Adipose tissue (tissue), 3 donors: Measurements from ENCODE around the gene VPS9D1. TPM values are rescaled to one million over a fixed set of nuclear protein-coding genes. Genes with fewer than 3 reads are reported as not detected.
"Not testable (repeated sequence)": the region's sequence is repeated elsewhere in the genome, so short reads cannot be mapped to it uniquely, and the experiment has no call there.

ENCODE experiments used
- H3K27ac ChIP-seq: one replicate; pipeline ENCODE4 v1.5.1; 2013; ENCODE audit warnings: low read depth, low read length
- WGBS, 3 donors: extraction: QIAGEN DNeasy Blood & Tissue Kit; methylation state at CpG; one replicate each; pipeline ENCODE4 v1.1.7; 2013; 5-methylcytosine and 5-hydroxymethylcytosine counted together
- polyA plus RNA-seq, 3 donors: library from polyadenylated mRNA; stranded (reverse); fragments of 200-250 nt; gene quantifications; one replicate each; pipeline ENCODE4 v1.2.3, GENCODE V29; 2013
- donor health status: healthy with polysubstance abuse.
- donor health status: Bipolar disorder and iron deficiency.
- donor health status: healthy.

Gene VPS9D1
- polyA plus RNA-seq, 3 donors: 5.9 to 19.8 (median 17.3) TPM

- 60 to 67% (median 62%) methylated on average over 18 of the region's 18 CpGs for WGBS, 3 donors
- not testable (repeated sequence) for H3K27ac ChIP-seq
Observed at GRCh38 chr16:89699629-89700099, 21.0 kb downstream of the VPS9D1 start.

DNA sequence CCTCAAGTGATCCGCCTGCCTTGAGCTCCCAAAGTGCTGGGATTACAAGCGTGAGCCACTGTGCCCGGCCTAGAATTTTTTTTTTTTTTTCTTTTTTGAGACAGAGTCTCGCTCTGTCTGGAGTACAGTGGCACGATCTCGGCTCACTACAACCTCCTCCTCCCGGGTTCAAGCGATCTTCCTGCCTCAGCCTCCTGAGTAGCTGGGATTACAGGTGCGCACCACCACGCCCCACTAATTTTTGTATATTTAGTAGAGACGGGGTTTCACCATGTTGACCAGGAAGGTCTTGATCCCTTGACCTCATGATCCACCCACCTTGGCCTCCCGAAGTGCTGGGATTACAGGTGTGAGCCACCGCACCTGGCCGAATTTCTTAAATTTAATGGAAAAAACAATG is 22.0 kb downstream of the VPS9D1 start:
- WGBS, 3 donors: 96 to 98% (median 98%) methylated on average over 13 to 14 of the region's 14 CpGs
- not testable (repeated sequence) for H3K27ac ChIP-seq

DNA sequence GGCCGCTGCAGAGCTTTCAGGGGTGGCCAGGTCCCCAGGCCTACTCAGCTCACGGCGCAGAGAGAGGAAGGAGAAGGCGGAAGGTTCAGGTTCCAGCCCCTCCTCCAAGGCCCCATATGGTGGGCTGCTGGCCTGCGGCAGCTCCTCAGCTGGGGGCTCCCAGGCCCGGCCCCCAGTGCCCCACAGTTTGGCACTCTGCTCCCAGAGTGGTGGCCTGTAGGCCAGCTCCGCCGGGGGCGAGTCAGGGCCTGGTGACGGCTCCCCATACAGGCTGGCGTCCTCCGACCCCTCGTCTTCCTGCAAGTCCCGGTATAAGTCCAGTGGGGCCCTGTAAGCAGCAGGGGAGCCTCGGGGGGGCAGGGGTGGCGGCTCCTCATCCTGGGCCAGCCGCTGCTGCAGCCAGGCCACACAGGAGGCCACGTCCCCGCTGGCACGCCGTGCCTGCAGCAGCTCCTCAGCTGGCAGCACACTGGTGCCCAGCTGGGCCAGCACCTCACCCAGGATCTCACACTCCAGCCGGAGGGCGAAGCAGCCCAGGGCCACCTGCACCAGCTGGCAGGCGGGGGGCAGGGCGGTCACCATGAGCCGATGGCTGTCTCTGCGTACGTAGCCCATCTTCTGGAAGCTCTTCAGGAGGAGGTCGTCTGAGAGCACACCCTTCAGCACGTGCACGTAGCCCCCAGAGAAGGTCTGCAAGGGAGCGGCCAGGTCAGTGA is 22.9 kb downstream of the VPS9D1 start:
- 82 to 90% (median 87%) methylated on average over 30 to 32 of the region's 32 CpGs for WGBS, 3 donors
- H3K27ac ChIP-seq: no peak overlapping the region

- no peak overlapping the region for H3K27ac ChIP-seq
- 85 to 97% (median 93%) methylated on average over 19 of the region's 19 CpGs for WGBS, 3 donors
Observed at GRCh38 chr16:89697161-89697615, 23.5 kb downstream of the VPS9D1 start.

DNA sequence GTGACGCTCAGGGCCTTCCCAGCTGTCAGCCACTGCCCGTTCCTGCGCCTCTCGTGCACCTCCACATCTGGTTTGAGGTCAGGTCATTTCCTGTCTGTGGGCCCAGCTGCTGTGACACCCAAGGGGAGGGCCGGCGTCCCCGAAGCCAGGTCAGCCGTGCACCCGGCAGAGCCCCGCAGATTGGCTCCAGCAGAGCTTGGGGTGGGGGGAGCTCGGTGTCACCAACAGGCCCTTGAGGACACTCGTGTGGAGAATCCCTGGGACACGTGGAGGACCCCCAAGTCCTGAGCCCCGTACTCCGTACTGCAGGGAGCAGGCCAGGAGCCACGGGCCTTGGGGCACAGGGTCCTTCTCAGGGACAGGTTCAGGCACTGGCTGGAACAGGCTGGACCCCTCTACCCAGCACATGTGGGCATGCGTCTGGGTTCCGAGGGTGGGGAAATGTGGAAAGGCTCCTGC is 24.0 kb downstream of the VPS9D1 start:
- 55 to 84% (median 59%) methylated on average over 17 to 18 of the region's 18 CpGs for WGBS, 3 donors
- H3K27ac ChIP-seq: no peak overlapping the region

DNA sequence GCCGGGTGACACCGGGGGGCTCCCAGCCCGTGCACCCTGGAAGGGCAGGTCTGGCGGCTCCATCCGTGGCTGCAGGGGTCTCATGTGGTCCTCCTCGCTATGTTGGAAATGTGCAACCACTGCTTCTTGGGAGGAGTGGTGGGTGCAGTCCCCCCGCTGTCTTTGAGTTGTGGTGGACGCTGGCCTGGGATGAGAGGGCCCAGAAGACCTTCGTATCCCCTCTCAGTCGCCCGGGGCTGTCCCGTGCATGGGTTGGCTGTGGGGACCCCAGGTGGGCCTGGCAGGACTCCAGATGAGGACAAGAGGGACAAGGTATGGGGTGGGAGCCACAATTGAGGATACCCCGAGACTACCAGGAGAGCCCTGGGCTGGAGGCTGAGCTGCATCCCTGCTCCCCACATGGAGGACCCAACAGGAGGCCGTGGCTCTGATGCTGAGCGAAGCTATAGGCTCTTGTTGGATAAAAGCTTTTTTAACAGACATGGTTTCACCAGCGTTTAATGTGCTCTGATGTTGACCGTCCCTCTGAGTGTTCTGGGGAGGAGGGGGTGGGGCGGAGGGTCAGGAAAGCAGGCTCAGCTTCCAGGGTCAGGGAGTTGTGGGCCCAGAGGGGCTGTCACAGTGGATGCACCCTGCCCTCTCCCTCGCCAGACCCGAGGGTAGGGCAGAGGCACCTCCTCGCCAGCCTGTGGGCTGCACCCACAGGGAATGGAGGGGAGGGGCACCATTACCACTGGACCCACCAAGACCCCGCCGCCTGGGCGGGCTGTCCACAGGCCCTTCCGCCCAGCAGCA is 24.6 kb downstream of the VPS9D1 start:
- 76 to 82% (median 79%) methylated on average over 25 of the region's 25 CpGs for WGBS, 3 donors

GRCh38 chr16:89695086-89695874 is 25.4 kb downstream of the VPS9D1 start:
- WGBS, 3 donors: 89 to 93% (median 92%) methylated on average over 31 of the region's 31 CpGs

More for the DNA sequence above, 24.6 kb downstream of the VPS9D1 start:
- H3K27ac ChIP-seq: no peak overlapping the region

DNA sequence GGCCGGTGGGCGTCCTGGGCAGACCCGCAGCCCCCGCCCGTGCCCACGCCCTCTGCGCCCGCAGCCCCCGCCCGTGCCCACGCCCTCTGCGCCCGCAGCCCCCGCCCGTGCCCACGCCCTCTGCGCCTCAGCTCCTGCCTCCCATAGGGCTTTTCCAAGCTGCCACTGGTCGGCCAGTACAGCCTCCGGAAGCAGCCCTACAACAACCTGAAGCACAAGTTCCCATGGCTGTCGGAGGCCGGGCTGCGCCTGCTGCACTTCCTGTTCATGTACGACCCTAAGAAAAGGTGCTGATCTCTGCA is 26.0 kb downstream of the VPS9D1 start:
- H3K27ac ChIP-seq: not testable (repeated sequence)
- 89 to 93% (median 91%) methylated on average over 9 to 23 of the region's 23 CpGs for WGBS, 3 donors

More at GRCh38 chr16:89695086-89695874, 25.4 kb downstream of the VPS9D1 start:
- no peak overlapping the region for H3K27ac ChIP-seq

- WGBS, 3 donors: 87 to 90% (median 89%) methylated on average over 26 to 32 of the region's 32 CpGs
- no peak overlapping the region for H3K27ac ChIP-seq
Observed at GRCh38 chr16:89693931-89694783, 26.5 kb downstream of the VPS9D1 start.

DNA sequence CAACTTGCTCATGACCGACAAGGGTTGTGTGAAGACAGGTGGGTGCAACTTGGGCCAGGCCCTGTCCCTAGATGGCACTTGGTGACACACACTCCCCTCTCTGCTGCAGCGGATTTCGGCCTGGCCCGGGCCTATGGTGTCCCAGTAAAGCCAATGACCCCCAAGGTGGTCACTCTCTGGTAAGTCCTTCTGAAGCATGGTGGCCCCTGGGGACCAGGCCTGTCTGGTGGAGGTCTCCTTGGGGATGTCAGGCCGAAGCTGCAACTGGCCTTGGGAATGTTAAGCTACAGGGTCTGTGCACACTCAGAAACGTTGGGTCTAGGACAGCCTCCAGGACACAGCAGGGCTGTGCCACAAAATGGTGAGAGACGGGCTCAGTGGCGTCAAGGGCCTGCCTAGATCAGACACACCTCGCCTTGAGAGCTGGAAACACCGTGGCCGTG is 27.4 kb downstream of the VPS9D1 start:
- WGBS, 3 donors: 92 to 97% (median 94%) methylated on average over 11 of the region's 11 CpGs
- H3K27ac ChIP-seq: no peak overlapping the region

DNA sequence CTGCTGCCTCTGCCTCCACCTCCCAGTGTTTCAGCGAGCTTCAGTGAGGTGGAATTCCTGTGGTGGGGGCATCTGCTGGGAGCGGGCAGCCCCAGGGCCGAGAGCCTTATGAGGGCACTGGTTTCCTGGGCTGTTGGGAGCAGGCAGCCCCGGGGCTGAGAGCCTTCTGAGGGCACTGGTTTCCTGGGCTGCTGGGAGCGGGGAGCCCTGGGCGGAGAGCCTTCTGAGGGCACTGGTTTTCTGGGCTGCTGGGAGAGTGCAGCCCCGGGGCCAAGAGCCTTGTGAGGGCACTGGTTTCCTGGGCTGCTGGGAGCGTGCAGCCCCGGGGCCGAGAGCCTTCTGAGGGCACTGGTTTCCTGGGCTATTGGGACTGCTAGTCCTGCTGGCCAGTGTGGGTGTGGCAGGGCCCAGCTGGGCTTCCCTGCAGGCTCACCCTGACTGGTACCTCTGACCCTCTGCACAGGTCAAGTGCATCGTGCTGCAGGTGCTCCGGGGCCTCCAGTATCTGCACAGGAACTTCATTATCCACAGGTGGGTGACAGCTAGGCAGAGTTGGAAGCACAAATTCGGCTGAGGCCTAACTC is 28.6 kb downstream of the VPS9D1 start:
- no peak overlapping the region for H3K27ac ChIP-seq
- 91 to 95% (median 95%) methylated on average over 13 of the region's 13 CpGs for whole genome bisulfite sequencing, 3 donors

- 96 to 98% (median 96%) methylated on average over 21 of the region's 21 CpGs for WGBS, 3 donors
- no peak overlapping the region for H3K27ac ChIP-seq
Observed at GRCh38 chr16:89691231-89691985, 29.3 kb downstream of the VPS9D1 start.

- WGBS, 3 donors: 92 to 93% (median 92%) methylated on average over 13 to 16 of the region's 16 CpGs
- no peak overlapping the region for H3K27ac ChIP-seq
Observed at GRCh38 chr16:89690392-89690901, 30.3 kb downstream of the VPS9D1 start.

DNA sequence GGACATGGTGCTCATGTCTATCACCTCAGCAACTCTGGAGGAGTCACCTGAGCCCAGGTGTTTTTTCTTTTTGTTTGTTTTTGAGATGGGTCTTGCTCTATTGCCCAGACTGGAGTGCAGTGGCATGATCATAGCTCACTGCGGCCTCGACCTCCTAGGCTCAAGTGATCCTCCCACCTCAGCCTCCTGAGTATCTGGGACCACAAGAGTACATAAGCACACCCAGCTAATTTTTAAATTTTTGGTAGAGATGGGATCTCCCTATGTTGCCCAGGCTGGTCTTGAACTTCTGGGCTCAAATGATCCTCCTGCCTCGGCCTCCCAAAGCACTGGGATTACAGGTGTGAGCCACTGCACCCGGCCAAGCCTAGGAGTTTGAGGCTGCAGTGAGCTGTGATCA is 31.1 kb downstream of the VPS9D1 start:
- WGBS, 3 donors: 84 to 97% (median 87%) methylated on average over 4 of the region's 4 CpGs
- not testable (repeated sequence) for H3K27ac ChIP-seq

DNA sequence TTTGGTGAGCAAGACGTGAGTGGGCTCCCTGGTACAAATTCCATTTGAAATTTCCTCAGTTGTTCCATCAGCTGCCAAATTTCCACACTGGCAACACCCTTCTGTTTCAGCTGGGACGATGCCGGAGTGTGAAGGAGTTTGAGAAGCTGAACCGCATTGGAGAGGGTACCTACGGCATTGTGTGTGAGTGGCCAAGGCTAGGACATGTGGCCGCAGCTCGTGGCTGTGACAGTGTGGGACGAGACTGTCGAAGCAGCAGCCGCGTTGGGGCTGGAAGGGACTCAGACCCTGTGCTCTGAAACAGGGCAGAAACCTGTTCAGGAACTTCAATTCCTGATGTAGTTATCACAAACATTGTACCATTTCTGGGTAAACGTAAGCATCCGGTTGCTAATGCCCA is 31.6 kb downstream of the VPS9D1 start:
- WGBS, 3 donors: 89 to 95% (median 95%) methylated on average over 13 of the region's 13 CpGs

DNA sequence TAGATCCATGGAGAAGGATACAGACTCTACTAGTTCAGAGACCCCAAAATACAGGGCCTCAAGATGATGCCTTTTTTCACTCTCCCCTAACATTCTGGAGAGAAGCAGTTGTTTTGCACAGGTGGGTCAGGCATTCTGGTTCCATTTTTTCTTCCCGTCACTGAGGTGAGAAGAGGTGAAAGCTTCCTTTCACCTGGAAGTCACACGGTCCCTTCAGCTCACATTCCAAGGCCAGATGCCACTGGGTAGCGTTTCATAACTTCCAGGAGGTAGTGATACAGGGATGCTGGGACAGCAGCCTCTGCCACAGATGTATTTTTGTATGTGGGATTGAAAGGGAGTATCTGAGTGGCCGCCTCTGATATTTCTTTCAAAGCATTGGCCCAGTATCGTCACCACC is 32.3 kb downstream of the VPS9D1 start:
- 72 to 96% (median 95%) methylated on average over 5 of the region's 5 CpGs for WGBS, 3 donors
- no peak overlapping the region for H3K27ac ChIP-seq

More for the DNA sequence above, 31.6 kb downstream of the VPS9D1 start:
- H3K27ac ChIP-seq: no peak overlapping the region
